Neutrophil (primary cell): ENCODE data around the gene CLNK.

ENCODE experiments used
- H3K27ac ChIP-seq: fragments of 200-600 bp; sonication (generic); 2 replicates; pipeline ENCODE4 v1.5.1; 2016; ENCODE audit warnings: mild to moderate bottlenecking, moderate library complexity
- H3K27me3 ChIP-seq: fragments of 200-600 bp; sonication (generic); 2 replicates; pipeline ENCODE4 v1.6.0; 2016; ENCODE audit warnings: mild to moderate bottlenecking
- H3K36me3 ChIP-seq: fragments of 200-600 bp; sonication (generic); 2 replicates; pipeline ENCODE4 v1.5.1; 2017
- H3K4me1 ChIP-seq, 2 experiments: fragments of 200-600 bp in 1 of 2; sonication (generic) in 1 of 2; 1 replicate in 1 of 2; 2 replicates in 1 of 2; pipeline versions ENCODE4 v1.5.1 to v1.6.1; 2013 to 2016; ENCODE audit warnings: low read depth in 1 of 2, low read length in 1 of 2, mild to moderate bottlenecking in 1 of 2, moderate library complexity in 1 of 2; ENCODE audit not compliant: control insufficient read depth in 1 of 2, insufficient read depth in 1 of 2
- H3K4me3 ChIP-seq, 2 experiments: fragments of 200-600 bp in 1 of 2; sonication (generic) in 1 of 2; 1 replicate in 1 of 2; 2 replicates in 1 of 2; pipeline ENCODE4 v1.5.1; 2013 to 2016; ENCODE audit warnings: low read depth in 1 of 2, low read length in 1 of 2, mild to moderate bottlenecking in 1 of 2, moderate library complexity in 1 of 2
- H3K9me3 ChIP-seq: fragments of 200-600 bp; sonication (generic); 2 replicates; pipeline ENCODE4 v1.5.1; 2016
- CTCF ChIP-seq: fragments of 200-600 bp; sonication (generic); IDR thresholded peaks from 2 replicates; pipeline ENCODE4 v1.5.1; 2016; ENCODE audit warnings: antibody characterized with exemption

CLNK gene

GRCh38 chr4:10526429-10527222 is 157.9 kb downstream of the CLNK start:
- H3K4me1 ChIP-seq = peaks cover 7 to 9% of the 10 kb centered on the region in 2 experiments
- no peaks in the 10 kb centered on the region for H3K27me3 ChIP-seq
- no peaks in the 10 kb centered on the region for H3K36me3 ChIP-seq
- TF ChIP-seq CTCF = no peak
- H3K4me3 ChIP-seq = no peak overlapping the region
- H3K27ac ChIP-seq = no peak overlapping the region
- no peaks in the 10 kb centered on the region for H3K9me3 ChIP-seq

- H3K27ac ChIP-seq = peak overlapping the region; percentile 29
- H3K9me3 ChIP-seq = no peaks in the 10 kb centered on the region
- no peak overlapping the region for H3K4me3 ChIP-seq
- no peak for TF ChIP-seq CTCF
- peaks cover 15 to 22% of the 10 kb centered on the region in 2 experiments for H3K4me1 ChIP-seq
- no peaks in the 10 kb centered on the region for H3K36me3 ChIP-seq
- no peaks in the 10 kb centered on the region for H3K27me3 ChIP-seq
Measured at GRCh38 chr4:10524196-10524833, 160.3 kb downstream of the CLNK start.

- Histone ChIP-seq H3K9me3 (no peaks in the 10 kb centered on the region), H3K27ac (no peak overlapping the region), H3K4me3 (no peak overlapping the region), H3K4me1 (peaks cover 26 to 38% of the 10 kb centered on the region in 2 experiments), H3K27me3 (no peaks in the 10 kb centered on the region), H3K36me3 (no peaks in the 10 kb centered on the region)
- no peak for TF ChIP-seq CTCF
Measured at GRCh38 chr4:10521424-10521823, 163.1 kb downstream of the CLNK start.

- no peaks in the 10 kb centered on the region for H3K36me3 ChIP-seq
- no peak for TF ChIP-seq CTCF
- H3K27ac ChIP-seq = no peak overlapping the region
- no peak overlapping the region for H3K4me3 ChIP-seq
- no peaks in the 10 kb centered on the region for H3K27me3 ChIP-seq
- no peaks in the 10 kb centered on the region for H3K9me3 ChIP-seq
- peaks cover 8 to 21% of the 10 kb centered on the region in 2 experiments for H3K4me1 ChIP-seq
Measured at GRCh38 chr4:10509733-10510132, 174.8 kb downstream of the CLNK start.

- Histone ChIP-seq H3K4me3 (peak overlapping the region in 1 of 2 experiments; percentile 38), H3K27ac (peak overlapping the region; percentile 78), H3K9me3 (no peaks in the 10 kb centered on the region), H3K27me3 (no peaks in the 10 kb centered on the region), H3K36me3 (no peaks in the 10 kb centered on the region), H3K4me1 (peaks cover 8 to 21% of the 10 kb centered on the region in 2 experiments)
- TF ChIP-seq CTCF = peak; percentile 18
Measured at GRCh38 chr4:10506077-10506476, 178.5 kb downstream of the CLNK start.
